ENCODE results near the gene SLC1A2. TPM values are rescaled to one million over a fixed set of nuclear protein-coding genes. Genes with fewer than 3 reads are reported as not detected.

Gene SLC1A2
- total RNA-seq, 1 experiment from 2014 or later, result 0.25 TPM

- ATAC-seq (no peak), DNase-seq (ENCODE audit: low read depth, low spot score) (no peak)
- CTCF ChIA-PET, result no interaction called here
- POLR2A ChIA-PET, result no interaction called here
- intact Hi-C loops (cut with micrococcal nuclease), result no loop called here
- Histone ChIP-seq H3K79me2 (ENCODE audit: insufficient read depth, low read length) (no peaks in the 10 kb centered on the region), H2AFZ (ENCODE audit: low read depth, low read length, poor library complexity, severe bottlenecking) (no peak overlapping the region), H3K9me3 (ENCODE audit: control insufficient read depth in 1 of 2, insufficient read depth in 1 of 2, low read depth in 1 of 2, low read length in 2 of 2) (no peaks in the 10 kb centered on the region), H3K36me3 (ENCODE audit: control insufficient read depth in 1 of 2, insufficient read depth in 2 of 2, low read length in 2 of 2) (no peaks in the 10 kb centered on the region), H4K20me1 (ENCODE audit: insufficient read depth) (no peaks in the 10 kb centered on the region), H3K9ac (ENCODE audit: low read length) (no peak overlapping the region), H3K9me2 (ENCODE audit: insufficient read depth) (no peaks in the 10 kb centered on the region), H3K4me2 (ENCODE audit: low read length) (no peak overlapping the region), H3K4me3 (replicated peaks in 1 of 2; ENCODE audit: low read depth in 1 of 2, low read length in 2 of 2) (no peak overlapping the region), H3K27ac (ENCODE audit: low read depth, low read length) (no peak overlapping the region), H3K27me3 (ENCODE audit: insufficient read depth, low read length) (no peaks in the 10 kb centered on the region), H3K4me1 (ENCODE audit: control insufficient read depth in 1 of 2, insufficient read depth in 2 of 2, low read length in 2 of 2) (no peaks in the 10 kb centered on the region)
- no TSS peak for BruUV-seq (replicated peaks)
- no peak for TF ChIP-seq FOSL1 (IDR thresholded peaks at IDR 0.05; ENCODE audit: low read depth)
- RAD21 ChIA-PET (ENCODE audit: low non-redundant PET in 1 of 2, low total read pairs in 2 of 2, uncharacterized antibody in 2 of 2, unreplicated experiment in 2 of 2), result no interaction called here
These were observed 151.9 kb downstream of the SLC1A2 start for GRCh38 chr11:35267504-35267903.

DNA sequence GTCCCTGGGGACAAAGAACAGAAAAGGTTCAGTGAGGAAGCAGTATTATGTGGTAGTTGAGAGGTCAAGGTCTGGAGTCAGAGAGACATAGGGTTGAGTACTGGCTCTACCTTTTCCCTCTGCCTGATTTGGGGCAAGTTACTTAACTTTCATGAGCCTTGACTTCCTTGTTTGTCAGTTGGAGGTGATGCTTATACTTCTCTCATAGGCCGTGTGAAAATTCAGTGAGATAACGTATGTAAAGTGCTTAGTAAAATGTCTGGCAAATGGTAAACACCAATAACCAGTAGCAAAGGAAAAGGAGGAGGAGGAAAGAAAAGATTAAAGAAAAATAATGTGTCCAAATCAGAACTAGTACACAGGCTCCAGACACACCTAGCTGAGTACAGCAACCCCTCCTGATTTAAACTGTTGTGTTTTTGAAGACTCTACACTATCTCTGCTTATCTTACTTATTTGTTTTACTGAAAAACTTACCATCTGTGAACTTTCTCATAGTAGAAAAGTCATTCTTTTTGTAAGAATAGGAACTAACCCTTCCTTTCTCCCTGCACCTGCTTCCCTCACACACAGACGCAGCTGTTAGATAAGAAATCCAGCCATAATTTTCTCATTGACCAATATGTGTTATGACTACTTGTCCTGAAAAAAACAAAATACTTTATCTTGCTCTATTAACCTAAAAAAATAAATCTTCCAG lies 153.5 kb downstream of the SLC1A2 start:
- Histone ChIP-seq H4K20me1 (ENCODE audit: insufficient read depth) (no peaks in the 10 kb centered on the region), H3K4me3 (replicated peaks in 1 of 2; ENCODE audit: low read depth in 1 of 2, low read length in 2 of 2) (no peak overlapping the region), H3K4me2 (ENCODE audit: low read length) (no peak overlapping the region), H3K9me2 (ENCODE audit: insufficient read depth) (no peaks in the 10 kb centered on the region), H3K9ac (ENCODE audit: low read length) (no peak overlapping the region), H3K79me2 (ENCODE audit: insufficient read depth, low read length) (no peaks in the 10 kb centered on the region), H3K9me3 (ENCODE audit: control insufficient read depth in 1 of 2, insufficient read depth in 1 of 2, low read depth in 1 of 2, low read length in 2 of 2) (no peaks in the 10 kb centered on the region), H3K27me3 (ENCODE audit: insufficient read depth, low read length) (no peaks in the 10 kb centered on the region), H3K36me3 (ENCODE audit: control insufficient read depth in 1 of 2, insufficient read depth in 2 of 2, low read length in 2 of 2) (no peaks in the 10 kb centered on the region), H3K4me1 (ENCODE audit: control insufficient read depth in 1 of 2, insufficient read depth in 2 of 2, low read length in 2 of 2) (no peaks in the 10 kb centered on the region), H3K27ac (ENCODE audit: low read depth, low read length) (no peak overlapping the region), H2AFZ (ENCODE audit: low read depth, low read length, poor library complexity, severe bottlenecking) (no peak overlapping the region)
- DNase-seq (ENCODE audit: low read depth, low spot score) (no peak), ATAC-seq (no peak)
- ChIA-PET RAD21 (ENCODE audit: low non-redundant PET in 1 of 2, low total read pairs in 2 of 2, uncharacterized antibody in 2 of 2, unreplicated experiment in 2 of 2) (no interaction called here), POLR2A (no interaction called here), CTCF (no interaction called here)
- intact Hi-C loops (cut with micrococcal nuclease), result no loop called here
- TF ChIP-seq CTCF (IDR thresholded peaks at IDR 0.05 in 2 of 3, conservative IDR thresholded peaks at IDR 0.05 in 1 of 3; ENCODE audit: borderline replicate concordance in 1 of 3, insufficient read depth in 1 of 3, low read depth in 2 of 3, low read length in 2 of 3) (no peak), ZNF274 (IDR thresholded peaks at IDR 0.05; ENCODE audit: low read depth, low read length) (no peak)
- BruUV-seq (replicated peaks), result no TSS peak

Data from HCT116 (cell line).